Retina (tissue), 1 donor: ENCODE results near the gene RTP5.
"Not testable (repeated sequence)": the region's sequence is repeated elsewhere in the genome, so short reads cannot be mapped to it uniquely, and the experiment has no call there.

ENCODE experiments used
- DNase-seq: peaks from one replicate; pipeline ENCODE4 v3.0.0-alpha.2; 2016

Gene RTP5

GRCh38 chr2:241904011-241904718, 34.6 kb downstream of the RTP5 start:
- DNase-seq, result no peak

GRCh38 chr2:241904791-241905710, 35.5 kb downstream of the RTP5 start:
- DNase-seq, result no peak

- DNase-seq, result no peak
Measured at GRCh38 chr2:241905716-241906377, 36.3 kb downstream of the RTP5 start.

GRCh38 chr2:241906378-241906770, 36.8 kb downstream of the RTP5 start:
- DNase-seq, result not testable (repeated sequence)

GRCh38 chr2:241906826-241907570, 37.5 kb downstream of the RTP5 start:
- DNase-seq, result no peak

GRCh38 chr2:241907831-241908230, 38.3 kb downstream of the RTP5 start:
- not testable (repeated sequence) for DNase-seq

GRCh38 chr2:241908686-241909420, 39.3 kb downstream of the RTP5 start:
- no peak for DNase-seq

- DNase-seq, result no peak
Measured at GRCh38 chr2:241909769-241910168, 40.2 kb downstream of the RTP5 start.

- DNase-seq, result no peak
Measured at GRCh38 chr2:241910604-241911520, 41.3 kb downstream of the RTP5 start.

GRCh38 chr2:241911551-241911950, 42.0 kb downstream of the RTP5 start:
- DNase-seq, result no peak

- DNase-seq, result no peak
Measured at GRCh38 chr2:241912021-241912555, 42.6 kb downstream of the RTP5 start.

- no peak for DNase-seq
Measured at GRCh38 chr2:241913703-241914102, 44.2 kb downstream of the RTP5 start.

- DNase-seq, result no peak
Measured at GRCh38 chr2:241914542-241914941, 45.0 kb downstream of the RTP5 start.

GRCh38 chr2:241921631-241922030, 52.1 kb downstream of the RTP5 start:
- not testable (repeated sequence) for DNase-seq

- no peak for DNase-seq
Measured at GRCh38 chr2:241922411-241922810, 52.9 kb downstream of the RTP5 start.

GRCh38 chr2:241922816-241923601, 53.5 kb downstream of the RTP5 start:
- not testable (repeated sequence) for DNase-seq
